GM18517 (cell line): ENCODE data around the gene ADGB.
"Not testable (repeated sequence)": the region's sequence is repeated elsewhere in the genome, so short reads cannot be mapped to it uniquely, and the experiment has no call there.

Source experiments
- ATAC-seq: cut with Tn5 transposase; IDR thresholded peaks from one replicate; pipeline ENCODE4 v1.9.1; 2021; ENCODE audit warnings: mild to moderate bottlenecking, moderate library complexity; ENCODE audit not compliant: unreplicated experiment

Gene ADGB

GRCh38 chr6:146815511-146816462, 217.0 kb downstream of the ADGB start:
- ATAC-seq = not testable (repeated sequence)

DNA sequence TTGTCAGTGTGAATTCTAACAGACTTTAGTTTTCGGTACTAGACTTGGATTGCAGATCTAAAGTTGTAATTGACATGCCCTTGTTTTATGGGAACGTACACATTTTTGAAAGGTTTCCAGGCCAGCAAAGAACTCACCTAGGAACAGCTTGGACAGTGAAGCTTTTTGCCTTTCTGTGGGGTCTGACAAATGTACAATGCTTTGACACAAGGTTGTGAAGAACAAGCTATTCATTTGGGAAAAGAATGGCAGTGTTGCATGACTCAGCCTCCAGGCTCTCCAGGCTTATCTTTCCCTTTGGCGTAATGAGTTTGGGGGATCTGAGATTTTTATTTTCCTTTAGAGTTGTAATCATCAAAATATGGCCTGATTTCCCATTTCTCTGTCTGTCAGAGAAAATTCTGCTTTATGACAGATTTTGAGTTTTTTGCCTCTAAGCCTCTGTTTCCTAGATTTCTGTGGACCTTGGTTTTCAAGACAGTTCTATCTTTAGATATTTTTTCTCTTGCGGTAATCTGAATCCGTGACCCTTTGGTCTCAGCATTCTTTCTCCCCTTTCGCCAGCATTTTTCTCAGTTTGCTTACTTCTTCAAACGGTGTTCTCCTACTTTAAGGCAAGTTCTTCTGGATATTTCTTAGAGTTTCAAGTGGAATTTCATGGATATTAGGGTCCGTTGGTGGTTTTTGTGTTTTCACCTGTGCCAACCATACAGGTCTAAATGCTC, 221.0 kb downstream of the ADGB start:
- no peak for ATAC-seq

GRCh38 chr6:146827216-146827928, 228.6 kb downstream of the ADGB start:
- ATAC-seq = no peak

DNA sequence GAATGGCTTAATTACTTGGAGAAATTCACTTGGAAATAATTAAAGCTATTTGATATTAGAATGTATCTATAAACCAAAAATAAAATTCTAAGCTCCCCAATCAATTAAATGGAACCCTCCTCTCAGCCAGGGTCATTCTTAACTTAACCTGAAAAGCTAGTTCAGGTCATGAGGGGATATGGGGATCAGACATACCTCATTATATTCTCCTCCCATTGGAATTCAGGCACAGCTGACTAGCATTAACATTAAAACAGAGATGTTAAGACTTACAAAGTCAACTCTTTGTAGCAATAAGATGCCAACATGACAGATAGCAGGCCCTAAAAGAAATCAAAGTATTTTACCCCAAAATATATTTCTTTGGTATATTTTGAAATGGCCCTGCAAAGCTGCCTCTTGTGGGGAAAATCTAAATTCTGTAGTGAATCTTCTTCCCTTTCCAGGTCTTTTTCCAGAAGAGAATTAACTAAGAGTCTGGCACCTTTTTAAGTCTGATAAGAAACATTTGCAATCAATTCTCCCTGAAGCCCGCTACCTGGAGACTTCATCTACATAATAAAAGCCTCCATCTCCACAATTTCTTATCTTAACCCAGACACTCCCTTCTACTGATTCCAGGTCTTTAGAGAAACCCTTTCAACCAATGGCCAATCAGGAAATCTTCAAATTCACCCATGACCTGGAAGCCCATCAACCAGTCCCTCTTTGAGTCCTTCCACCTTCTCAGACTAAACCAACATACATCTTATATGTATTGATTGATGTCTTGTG, 231.2 kb downstream of the ADGB start:
- ATAC-seq = no peak

DNA sequence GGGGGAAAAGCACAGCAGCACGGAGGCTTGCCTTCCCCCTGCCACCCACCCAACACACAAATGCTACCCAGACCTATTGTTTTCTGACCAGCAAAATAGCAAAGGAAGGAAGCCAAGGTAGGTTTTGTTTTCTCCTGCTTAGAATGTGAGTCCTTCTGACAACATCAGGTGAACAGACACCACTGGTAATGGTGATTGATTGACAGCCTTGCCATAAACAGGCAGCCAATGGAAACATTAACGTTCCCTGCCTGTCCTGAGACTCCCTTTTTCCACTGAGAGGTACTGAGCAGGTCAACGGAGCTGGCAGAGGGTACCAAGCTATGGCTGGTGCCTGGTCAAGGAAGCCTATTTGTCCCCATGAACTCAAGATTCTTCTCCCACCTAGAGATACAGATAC, 234.4 kb downstream of the ADGB start:
- no peak for ATAC-seq

DNA sequence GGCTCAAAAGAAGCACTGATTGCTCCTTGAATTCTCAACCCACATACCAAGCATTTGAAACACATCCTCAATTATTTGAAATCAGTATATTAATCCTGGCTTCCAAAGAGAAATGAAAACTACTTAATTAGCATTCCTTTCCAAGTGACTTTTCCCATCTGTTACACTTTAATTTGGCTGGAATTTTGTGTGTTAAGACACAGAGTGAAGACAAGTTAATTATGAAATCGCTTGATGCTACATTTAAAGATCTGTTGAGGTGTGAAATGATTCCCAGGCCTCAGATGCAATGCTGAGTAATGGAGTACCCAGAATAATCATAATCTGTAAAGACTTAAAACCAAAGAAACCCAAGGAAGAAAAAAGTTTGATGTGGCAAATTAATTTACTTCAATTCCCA, 241.4 kb downstream of the ADGB start:
- no peak for ATAC-seq

GRCh38 chr6:146840641-146841040, 241.9 kb downstream of the ADGB start:
- no peak for ATAC-seq

DNA sequence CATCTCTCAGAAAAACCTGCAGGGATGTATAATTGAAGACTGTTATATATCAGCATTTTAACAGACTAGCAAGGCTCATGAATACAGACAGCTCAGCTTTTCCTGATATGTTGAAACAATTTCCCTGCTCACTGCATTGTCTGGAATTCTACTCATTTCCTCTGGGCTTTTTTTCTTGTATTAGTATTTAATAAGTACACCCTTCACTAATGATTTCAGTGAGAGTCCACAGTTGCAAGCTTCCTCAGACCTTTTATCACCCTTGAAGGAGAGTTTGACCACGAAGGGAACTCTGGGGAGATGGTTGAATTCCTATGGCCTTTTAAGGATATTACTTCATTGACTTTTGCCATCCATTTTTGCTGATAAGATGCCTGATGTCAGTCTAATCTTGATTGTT, 248.7 kb downstream of the ADGB start:
- no peak for ATAC-seq

GRCh38 chr6:146850238-146850896, 251.6 kb downstream of the ADGB start:
- ATAC-seq = no peak

DNA sequence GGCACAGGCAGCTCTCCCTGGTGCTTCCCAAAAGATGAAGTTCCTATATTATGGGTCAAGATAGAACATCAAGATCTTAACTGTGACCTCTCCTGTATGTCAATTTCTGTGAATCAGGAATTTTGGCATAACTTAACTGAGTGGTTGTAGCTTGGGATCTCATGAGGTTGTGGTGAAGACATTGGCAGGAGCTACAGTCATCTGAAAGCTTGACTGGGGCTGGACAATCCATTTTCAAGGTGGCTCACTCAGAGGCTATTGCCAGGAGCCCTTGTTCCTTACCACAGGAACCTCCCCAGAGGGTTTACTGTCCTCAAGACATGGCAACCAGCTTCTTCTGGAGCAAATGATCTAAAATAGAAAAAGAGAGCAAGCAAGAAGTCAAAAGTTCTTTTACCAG, 252.2 kb downstream of the ADGB start:
- ATAC-seq = no peak

- no peak for ATAC-seq
Observed at GRCh38 chr6:146851837-146852236, 253.1 kb downstream of the ADGB start.

DNA sequence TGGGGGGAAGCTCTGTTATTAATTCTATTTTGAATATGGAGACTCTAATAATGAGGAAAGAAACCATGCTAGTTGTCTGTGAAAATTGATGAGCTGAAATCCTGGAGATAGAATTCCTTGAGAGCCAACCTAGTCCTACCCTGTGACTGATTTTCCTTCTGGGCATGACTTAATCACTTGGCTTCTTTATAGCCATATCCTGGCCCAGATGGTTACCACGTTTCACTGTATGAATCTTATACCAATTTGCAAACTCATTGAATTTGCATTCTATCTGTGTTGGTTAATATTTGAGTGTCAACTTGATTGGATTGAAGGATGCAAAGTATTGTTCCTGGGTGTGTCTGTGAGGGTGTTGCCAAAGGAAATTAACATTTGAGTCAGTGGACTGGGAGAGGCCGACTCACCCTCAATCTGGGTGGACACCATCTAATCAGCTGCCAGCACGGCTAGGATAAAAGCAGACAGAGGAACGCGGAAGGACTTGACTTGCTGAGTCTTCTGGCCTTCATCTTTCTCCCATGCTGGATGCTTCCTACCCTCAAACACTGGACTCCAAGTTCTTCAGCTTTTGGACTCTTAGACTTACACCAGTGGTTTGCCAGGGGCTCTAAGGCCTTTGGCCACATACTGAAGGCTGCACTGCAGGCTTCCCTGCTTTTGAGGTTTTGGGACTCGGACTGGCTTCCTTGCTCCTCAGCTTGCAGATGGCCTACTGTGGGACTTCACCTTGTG, 255.9 kb downstream of the ADGB start:
- not testable (repeated sequence) for ATAC-seq

DNA sequence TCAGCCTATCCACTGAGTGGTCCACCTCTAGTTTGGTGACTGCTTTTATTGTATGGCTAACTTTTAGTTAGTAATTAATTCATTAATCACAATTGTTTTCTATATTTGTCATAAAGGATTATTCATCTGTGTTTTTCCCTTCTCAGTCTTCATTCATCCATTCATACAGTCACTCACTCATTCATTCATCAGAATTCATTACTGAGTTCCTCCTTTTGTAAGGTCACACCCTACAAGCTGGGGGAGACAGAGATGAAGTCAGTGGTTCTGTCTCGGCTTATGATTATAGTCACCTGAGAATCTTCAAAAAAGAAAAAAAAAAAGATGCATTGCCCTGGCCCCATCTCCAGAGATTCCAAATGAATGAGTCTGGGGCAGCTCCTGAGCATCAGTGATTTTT, 257.1 kb downstream of the ADGB start:
- ATAC-seq = peak; percentile 1

GRCh38 chr6:146856296-146856695, 257.5 kb downstream of the ADGB start:
- ATAC-seq = peak; percentile 51

- ATAC-seq = peak; percentile 96
Observed at GRCh38 chr6:146857180-146857979, 258.6 kb downstream of the ADGB start.

GRCh38 chr6:146857980-146858347, 259.2 kb downstream of the ADGB start:
- peak; percentile 6 for ATAC-seq

GRCh38 chr6:146859206-146859605, 260.4 kb downstream of the ADGB start:
- no peak for ATAC-seq

DNA sequence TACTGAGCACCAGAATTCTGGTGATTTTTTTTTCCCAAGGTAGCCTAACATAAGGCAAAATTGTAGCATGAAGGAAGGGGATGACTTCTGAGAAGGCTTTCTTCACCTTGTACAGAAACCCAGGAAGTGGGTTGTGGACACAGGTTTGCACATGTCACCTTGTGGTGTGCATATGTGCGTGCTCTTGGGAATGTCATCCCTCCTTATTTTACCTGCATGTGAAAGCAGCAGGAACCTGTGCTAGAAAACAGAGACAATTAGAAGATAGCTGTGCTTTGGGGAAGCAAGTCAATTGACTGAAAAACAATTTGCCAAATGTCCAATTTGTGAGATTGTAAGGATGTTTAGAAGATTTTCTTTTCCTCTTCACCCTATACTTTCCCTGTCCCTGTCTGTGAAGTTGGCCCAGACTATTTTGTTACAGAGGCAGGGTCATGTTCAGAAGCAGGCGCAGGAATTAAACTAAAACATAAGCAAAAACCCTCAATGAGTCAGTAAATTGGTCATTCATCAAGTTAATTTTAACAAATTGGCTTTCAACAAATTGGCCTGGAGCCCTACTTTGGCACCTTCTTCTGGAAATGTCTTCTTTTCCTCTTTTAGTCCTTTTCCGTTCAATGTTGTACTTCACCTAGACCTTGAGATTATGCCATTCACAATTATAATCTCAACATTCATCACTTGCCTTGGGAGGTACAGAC, 261.2 kb downstream of the ADGB start:
- no peak for ATAC-seq
